Measurements from ENCODE around the gene FIBCD1. TPM values are rescaled to one million over a fixed set of nuclear protein-coding genes. Genes with fewer than 3 reads are reported as not detected.

FIBCD1 gene
- total RNA-seq, 2 experiments from 2014 or later, result not detected

- H3K4me3 Mint-ChIP-seq, result no peak overlapping the region
- ChIA-PET POLR2A (no interaction called here), CTCF (interaction anchor here (0.5 to 1.2 kb wide), 3 partner anchors 10 to 155 kb away, joined by 3 to 4 read pairs (median 3); no protein-coding TSS in a partner anchor)
- no peaks in the 10 kb centered on the region for H3K4me1 Mint-ChIP-seq
- H3K9me3 Mint-ChIP-seq, result no peaks in the 10 kb centered on the region
- H3K27me3 Mint-ChIP-seq, result no peaks in the 10 kb centered on the region
- no peak for DNase-seq
- H3K27ac Mint-ChIP-seq, result no peak overlapping the region
- H3K36me3 Mint-ChIP-seq (ENCODE audit: low read depth), result peaks cover 2% of the 10 kb centered on the region
Observed at GRCh38 chr9:130890124-130890523, 48.9 kb downstream of the FIBCD1 start.

- H3K4me3 Mint-ChIP-seq, result no peak overlapping the region
- H3K27ac Mint-ChIP-seq, result no peak overlapping the region
- H3K9me3 Mint-ChIP-seq, result no peaks in the 10 kb centered on the region
- H3K27me3 Mint-ChIP-seq, result no peaks in the 10 kb centered on the region
- ChIA-PET POLR2A (no interaction called here), CTCF (interaction anchor here (0.6 kb wide), 1 partner anchor 88 kb away, joined by 3 read pairs; no protein-coding TSS in a partner anchor)
- H3K36me3 Mint-ChIP-seq (ENCODE audit: low read depth), result peaks cover 8% of the 10 kb centered on the region
- no peak for DNase-seq
- no peaks in the 10 kb centered on the region for H3K4me1 Mint-ChIP-seq
Observed at GRCh38 chr9:130888146-130888885, 50.7 kb downstream of the FIBCD1 start.

- no peak overlapping the region for H3K27ac Mint-ChIP-seq
- H3K9me3 Mint-ChIP-seq, result no peaks in the 10 kb centered on the region
- CTCF ChIA-PET, result no interaction called here
- no peaks in the 10 kb centered on the region for H3K4me1 Mint-ChIP-seq
- peaks cover 8% of the 10 kb centered on the region for H3K36me3 Mint-ChIP-seq (ENCODE audit: low read depth)
- H3K27me3 Mint-ChIP-seq, result no peaks in the 10 kb centered on the region
- H3K4me3 Mint-ChIP-seq, result no peak overlapping the region
- no peak for DNase-seq
- POLR2A ChIA-PET, result no interaction called here
Observed at GRCh38 chr9:130887494-130888144, 51.4 kb downstream of the FIBCD1 start.

GRCh38 chr9:130886981-130887380, 52.1 kb downstream of the FIBCD1 start:
- H3K27me3 Mint-ChIP-seq, result no peaks in the 10 kb centered on the region
- H3K4me3 Mint-ChIP-seq, result no peak overlapping the region
- H3K27ac Mint-ChIP-seq, result no peak overlapping the region
- H3K4me1 Mint-ChIP-seq, result no peaks in the 10 kb centered on the region
- ChIA-PET CTCF (no interaction called here), POLR2A (no interaction called here)
- H3K9me3 Mint-ChIP-seq, result no peaks in the 10 kb centered on the region
- DNase-seq, result no peak
- peaks cover 8% of the 10 kb centered on the region for H3K36me3 Mint-ChIP-seq (ENCODE audit: low read depth)

GRCh38 chr9:130885484-130886375, 53.3 kb downstream of the FIBCD1 start:
- peaks cover 8% of the 10 kb centered on the region for H3K36me3 Mint-ChIP-seq (ENCODE audit: low read depth)
- DNase-seq, result no peak
- no peaks in the 10 kb centered on the region for H3K9me3 Mint-ChIP-seq
- peak overlapping the region; percentile 13 for H3K27ac Mint-ChIP-seq
- no peaks in the 10 kb centered on the region for H3K27me3 Mint-ChIP-seq
- ChIA-PET POLR2A (no interaction called here), CTCF (interaction anchor here (0.5 to 0.6 kb wide), 2 partner anchors 67 to 1234 kb away, joined by 3 read pairs; no protein-coding TSS in a partner anchor)
- no peak overlapping the region for H3K4me3 Mint-ChIP-seq
- no peaks in the 10 kb centered on the region for H3K4me1 Mint-ChIP-seq

GRCh38 chr9:130884542-130885483, 54.2 kb downstream of the FIBCD1 start:
- ChIA-PET CTCF (interaction anchor here (0.5 kb wide), 1 partner anchor 1233 kb away, joined by 3 read pairs; no protein-coding TSS in a partner anchor), POLR2A (no interaction called here)
- Mint-ChIP-seq H3K9me3 (no peaks in the 10 kb centered on the region), H3K27ac (no peak overlapping the region), H3K4me1 (no peaks in the 10 kb centered on the region), H3K4me3 (no peak overlapping the region), H3K27me3 (no peaks in the 10 kb centered on the region), H3K36me3 (ENCODE audit: low read depth) (peaks cover 8% of the 10 kb centered on the region)
- DNase-seq, result no peak

- no peak for DNase-seq
- CTCF ChIA-PET, result no interaction called here
Observed at GRCh38 chr9:130884111-130884531, 54.9 kb downstream of the FIBCD1 start.

GRCh38 chr9:130883479-130883878, 55.6 kb downstream of the FIBCD1 start:
- DNase-seq, result no peak
- Mint-ChIP-seq H3K27me3 (no peaks in the 10 kb centered on the region), H3K27ac (no peak overlapping the region), H3K9me3 (no peaks in the 10 kb centered on the region), H3K36me3 (ENCODE audit: low read depth) (peaks cover 10% of the 10 kb centered on the region), H3K4me3 (no peak overlapping the region), H3K4me1 (no peaks in the 10 kb centered on the region)
- ChIA-PET POLR2A (no interaction called here), CTCF (no interaction called here)

More at GRCh38 chr9:130884111-130884531, 54.9 kb downstream of the FIBCD1 start:
- H3K4me1 Mint-ChIP-seq, result no peaks in the 10 kb centered on the region
- H3K27me3 Mint-ChIP-seq, result no peaks in the 10 kb centered on the region
- no peak overlapping the region for H3K27ac Mint-ChIP-seq
- POLR2A ChIA-PET, result no interaction called here
- peaks cover 10% of the 10 kb centered on the region for H3K36me3 Mint-ChIP-seq (ENCODE audit: low read depth)
- no peaks in the 10 kb centered on the region for H3K9me3 Mint-ChIP-seq
- H3K4me3 Mint-ChIP-seq, result no peak overlapping the region

- ChIA-PET POLR2A (no interaction called here), CTCF (no interaction called here)
- H3K36me3 Mint-ChIP-seq (ENCODE audit: low read depth), result peaks cover 10% of the 10 kb centered on the region
- no peak overlapping the region for H3K4me3 Mint-ChIP-seq
- peak overlapping the region; percentile 25 for H3K27ac Mint-ChIP-seq
- no peak for DNase-seq
- H3K4me1 Mint-ChIP-seq, result no peaks in the 10 kb centered on the region
- no peaks in the 10 kb centered on the region for H3K9me3 Mint-ChIP-seq
- H3K27me3 Mint-ChIP-seq, result no peaks in the 10 kb centered on the region
Observed at GRCh38 chr9:130882696-130883225, 56.3 kb downstream of the FIBCD1 start.

GRCh38 chr9:130881516-130881915, 57.5 kb downstream of the FIBCD1 start:
- Mint-ChIP-seq H3K27me3 (no peaks in the 10 kb centered on the region), H3K27ac (no peak overlapping the region), H3K9me3 (no peaks in the 10 kb centered on the region), H3K4me3 (no peak overlapping the region), H3K36me3 (ENCODE audit: low read depth) (peaks cover 10% of the 10 kb centered on the region), H3K4me1 (no peaks in the 10 kb centered on the region)
- no peak for DNase-seq
- ChIA-PET POLR2A (no interaction called here), CTCF (no interaction called here)

GRCh38 chr9:130880599-130881220, 58.3 kb downstream of the FIBCD1 start:
- ChIA-PET CTCF (interaction anchor here (1.2 kb wide), 1 partner anchor 14 kb away, joined by 3 read pairs; no protein-coding TSS in a partner anchor), POLR2A (interaction anchor here (0.6 kb wide), 1 partner anchor 165 kb away, joined by 3 read pairs; no protein-coding TSS in a partner anchor)
- peaks cover 10% of the 10 kb centered on the region for H3K36me3 Mint-ChIP-seq (ENCODE audit: low read depth)
- no peak overlapping the region for H3K27ac Mint-ChIP-seq
- no peaks in the 10 kb centered on the region for H3K27me3 Mint-ChIP-seq
- no peaks in the 10 kb centered on the region for H3K9me3 Mint-ChIP-seq
- H3K4me3 Mint-ChIP-seq, result no peak overlapping the region
- DNase-seq, result no peak
- H3K4me1 Mint-ChIP-seq, result no peaks in the 10 kb centered on the region

All from activated CD4-positive, alpha-beta T cell treated with anti-CD3 and anti-CD28 coated beads, Interleukin-2, amount 10 ng/mL, durations not matched to agents 7 days and 5 days (primary cell).